SK-N-SH (cell line): ENCODE measurements around the gene VDR. TPM values are rescaled to one million over a fixed set of nuclear protein-coding genes. Genes with fewer than 3 reads are reported as not detected.

Source experiments
- CTCF ChIA-PET: fragments of 300-600, 350-600 bp; formaldehyde crosslinking; extraction: SDS; loops from one replicate; lab custom pipeline; 2021; lab: Yijun Ruan, JAX
- POLR2A ChIA-PET: fragments of 350-600 bp; sonication (Branson Sonifier 250); formaldehyde crosslinking; extraction: SDS; loops from one replicate; lab custom pipeline; 2020; ENCODE audit warnings: antibody characterized with exemption, inconsistent platforms; lab: Yijun Ruan, JAX
- DNase-seq: peaks from one replicate; pipeline ENCODE4 v3.0.0; 2012
- H2AFZ ChIP-seq: fragments of 200-600 bp; sonication (generic); 2 replicates; pipeline ENCODE4 v1.8.1; 2016; ENCODE audit warnings: antibody characterized with exemption, mild to moderate bottlenecking, low read depth
- H3F3A ChIP-seq: fragments of 200-600 bp; sonication (generic); replicated peaks from 2 replicates; pipeline ENCODE3; 2016; ENCODE audit warnings: antibody characterized with exemption, mild to moderate bottlenecking; ENCODE audit not compliant: insufficient read depth
- H3K27ac ChIP-seq, 2 experiments: fragments of 200-500 bp in 1 of 2; fragments of 200-600 bp in 1 of 2; sonication (Bioruptor generic) in 1 of 2; sonication (generic), shearing (Covaris generic) in 1 of 2; 2 replicates each; pipeline versions ENCODE4 v1.5.1 to v1.6.1; 2014 to 2016; ENCODE audit warnings: low read depth in 2 of 2, inconsistent platforms in 1 of 2, low read length in 1 of 2, mild to moderate bottlenecking in 1 of 2, mixed read lengths in 1 of 2
- H3K27me3 ChIP-seq: fragments of 200-600 bp; sonication (generic), shearing (Covaris generic); 2 replicates; pipeline ENCODE4 v1.6.1; 2016; ENCODE audit warnings: mixed run types; ENCODE audit not compliant: insufficient read depth
- H3K36me3 ChIP-seq, 2 experiments: fragments of 200-500 bp in 1 of 2; fragments of 200-600 bp in 1 of 2; sonication (Bioruptor generic) in 1 of 2; sonication (generic) in 1 of 2; replicated peaks in 1 of 2; 2 replicates each; pipeline versions ENCODE3 to v1.5.1; 2014 to 2016; ENCODE audit warnings: low read length in 1 of 2, mild to moderate bottlenecking in 1 of 2; ENCODE audit not compliant: insufficient read depth in 2 of 2, control insufficient read depth in 1 of 2
- H3K4me1 ChIP-seq, 2 experiments: fragments of 200-500 bp in 1 of 2; fragments of 200-600 bp in 1 of 2; sonication (Bioruptor generic) in 1 of 2; sonication (generic), shearing (Covaris generic) in 1 of 2; 2 replicates each; pipeline versions ENCODE4 v1.5.1 to v1.6.1; 2014 to 2016; ENCODE audit warnings: low read depth in 1 of 2, low read length in 1 of 2, mixed run types in 1 of 2; ENCODE audit not compliant: insufficient read depth in 2 of 2, control insufficient read depth in 1 of 2
- H3K4me2 ChIP-seq: fragments of 200-600 bp; sonication (generic), shearing (Covaris generic); 2 replicates; pipeline ENCODE4 v1.6.1; 2017; ENCODE audit warnings: mixed run types
- H3K4me3 ChIP-seq, 2 experiments: fragments of 200-500 bp in 1 of 2; fragments of 200-600 bp in 1 of 2; sonication (Bioruptor generic) in 1 of 2; sonication (generic), shearing (Covaris generic) in 1 of 2; 2 replicates each; pipeline versions ENCODE4 v1.5.1 to v1.8.1; 2014 to 2016; ENCODE audit warnings: low read depth in 2 of 2, inconsistent platforms in 1 of 2, low read length in 1 of 2, mild to moderate bottlenecking in 1 of 2, mixed read lengths in 1 of 2, moderate library complexity in 1 of 2
- H3K79me2 ChIP-seq: fragments of 200-600 bp; sonication (generic); 2 replicates; pipeline ENCODE4 v1.8.1; 2017; ENCODE audit warnings: mild to moderate bottlenecking; ENCODE audit not compliant: insufficient read depth
- H3K9ac ChIP-seq: fragments of 200-600 bp; sonication (generic); 2 replicates; pipeline ENCODE4 v1.6.1; 2017; ENCODE audit warnings: mixed run types
- H3K9me2 ChIP-seq: fragments of 200-600 bp; sonication (generic); 2 replicates; pipeline ENCODE4 v1.6.1; 2017; ENCODE audit warnings: mixed run types
- H3K9me3 ChIP-seq: fragments of 200-600 bp; sonication (generic); 2 replicates; pipeline ENCODE4 v1.6.1; 2017; ENCODE audit warnings: mixed run types, mild to moderate bottlenecking, moderate library complexity
- H4K20me1 ChIP-seq: fragments of 200-600 bp; sonication (generic); 2 replicates; pipeline ENCODE4 v1.6.1; 2017; ENCODE audit warnings: mild to moderate bottlenecking, mixed run types; ENCODE audit not compliant: insufficient read depth
- CHD2 ChIP-seq: fragments of 150-350 bp; IDR thresholded peaks from 2 replicates; pipeline ENCODE4 v1.6.1; 2018; ENCODE audit warnings: low read length; ENCODE audit not compliant: partially characterized antibody
- ELF1 ChIP-seq: IDR thresholded peaks from 2 replicates; pipeline ENCODE4 v1.4.0; 2012
- FOSL2 ChIP-seq: IDR thresholded peaks from 2 replicates; pipeline ENCODE4 v1.4.0; 2012; ENCODE audit warnings: low read depth, mild to moderate bottlenecking, moderate library complexity, borderline replicate concordance
- FOXJ3 ChIP-seq: sonication (generic); formaldehyde crosslinking; IDR thresholded peaks from 2 replicates; pipeline ENCODE4 v1.5.1; 2020; ENCODE audit warnings: mild to moderate bottlenecking, missing genetic modification reagents
- GABPA ChIP-seq: IDR thresholded peaks from 2 replicates; pipeline ENCODE4 v1.4.0; 2012; ENCODE audit warnings: low read depth, mild to moderate bottlenecking
- MAX ChIP-seq: IDR thresholded peaks from 2 replicates; pipeline ENCODE4 v1.4.0; 2012; ENCODE audit warnings: low read depth
- MEF2A ChIP-seq: IDR thresholded peaks from 2 replicates; pipeline ENCODE4 v1.4.0; 2012; ENCODE audit warnings: low read depth, borderline replicate concordance
- MXI1 ChIP-seq: IDR thresholded peaks from 2 replicates; pipeline ENCODE4 v1.6.1; 2012; ENCODE audit warnings: mild to moderate bottlenecking, low read depth, low read length, improper control_type of control experiment
- NFIC ChIP-seq: IDR thresholded peaks from 2 replicates; pipeline ENCODE4 v1.4.0; 2012; ENCODE audit warnings: borderline replicate concordance
- POLR2AphosphoS5 ChIP-seq: IDR thresholded peaks from 2 replicates; pipeline ENCODE4 v1.6.1; 2012; ENCODE audit warnings: low read depth, low read length
- RCOR1 ChIP-seq: fragments of 150-350 bp; IDR thresholded peaks from 2 replicates; pipeline ENCODE4 v1.6.1; 2017; ENCODE audit warnings: antibody characterized with exemption, low read length
- RXRA ChIP-seq: IDR thresholded peaks from 2 replicates; pipeline ENCODE4 v1.4.0; 2012; ENCODE audit warnings: low read depth, mild to moderate bottlenecking, borderline replicate concordance
- SIN3A ChIP-seq: IDR thresholded peaks from 2 replicates; pipeline ENCODE4 v1.6.1; 2012; ENCODE audit warnings: low read depth, mild to moderate bottlenecking, low read length, moderate library complexity, borderline replicate concordance
- TAF1 ChIP-seq: IDR thresholded peaks from 2 replicates; pipeline ENCODE4 v1.6.1; 2012; ENCODE audit warnings: low read depth, mild to moderate bottlenecking, low read length, moderate library complexity, borderline replicate concordance
- TCF12 ChIP-seq: IDR thresholded peaks from 2 replicates; pipeline ENCODE4 v1.4.0; 2012
- TEAD4 ChIP-seq: IDR thresholded peaks from 2 replicates; pipeline ENCODE4 v1.4.0; 2012; ENCODE audit warnings: mild to moderate bottlenecking, borderline replicate concordance; ENCODE audit not compliant: insufficient read depth
- YY1 ChIP-seq: IDR thresholded peaks from 2 replicates; pipeline ENCODE4 v1.4.0; 2012; ENCODE audit warnings: low read depth, mild to moderate bottlenecking
- WGBS: methylation state at CpG from one replicate; pipeline ENCODE4 v1.1.6; 2017; ENCODE audit warnings: low lambda C conversion rate; 5-methylcytosine and 5-hydroxymethylcytosine counted together
- polyA plus RNA-seq, 3 experiments: library from polyadenylated mRNA; depleted of rRNA; stranded (reverse); fragments of >200 nt; gene quantifications; 2 replicates each; pipeline ENCODE4 v1.2.3, GENCODE V29; 2012
- TF ChIP-seq, protein P1 (sequence below): IDR thresholded peaks from 2 replicates; pipeline ENCODE4; 2012
- TF ChIP-seq, protein P2 (sequence below): IDR thresholded peaks from 2 replicates; pipeline ENCODE4 v1.4.0; 2012; ENCODE audit warnings: low read depth, borderline replicate concordance
- TF ChIP-seq, protein P3 (sequence below): fragments of 200-600 bp; sonication (generic); IDR thresholded peaks from 2 replicates; pipeline ENCODE4 v1.6.1; 2017; ENCODE audit warnings: antibody characterized with exemption, mild to moderate bottlenecking, moderate library complexity

The VDR gene
- polyA plus RNA-seq, 1 of the 3 experiments (the other 2 are of a cell fraction): 0.33 TPM

DNA sequence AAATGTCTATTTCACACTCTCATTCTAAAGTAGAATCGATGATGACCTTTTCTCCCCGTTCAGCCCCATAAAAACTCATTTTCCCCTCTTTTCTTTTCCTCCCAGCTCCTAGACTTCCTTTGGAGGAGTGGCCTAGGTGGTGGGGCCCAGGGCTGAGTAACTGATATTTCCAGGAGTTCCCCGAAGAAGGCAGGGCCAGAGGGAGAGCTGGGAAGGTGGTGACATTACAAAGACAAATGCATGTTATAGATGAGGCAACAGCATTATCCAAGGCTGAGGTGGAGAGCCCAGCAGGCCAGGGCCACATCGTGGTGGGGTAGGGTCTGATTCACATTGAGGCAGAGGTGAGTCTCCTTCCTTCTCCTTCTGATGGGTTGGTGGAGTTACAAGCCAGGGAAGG is 62.9 kb downstream of the VDR start:
- POLR2A ChIA-PET: no interaction called here
- CTCF ChIA-PET: interaction anchor here (1.0 to 25.6 kb wide), 9 partner anchors 9 to 190 kb away, joined by 3 to 458 read pairs (median 73); partner anchors contain the start of genes RPAP3 and SLC48A1

DNA sequence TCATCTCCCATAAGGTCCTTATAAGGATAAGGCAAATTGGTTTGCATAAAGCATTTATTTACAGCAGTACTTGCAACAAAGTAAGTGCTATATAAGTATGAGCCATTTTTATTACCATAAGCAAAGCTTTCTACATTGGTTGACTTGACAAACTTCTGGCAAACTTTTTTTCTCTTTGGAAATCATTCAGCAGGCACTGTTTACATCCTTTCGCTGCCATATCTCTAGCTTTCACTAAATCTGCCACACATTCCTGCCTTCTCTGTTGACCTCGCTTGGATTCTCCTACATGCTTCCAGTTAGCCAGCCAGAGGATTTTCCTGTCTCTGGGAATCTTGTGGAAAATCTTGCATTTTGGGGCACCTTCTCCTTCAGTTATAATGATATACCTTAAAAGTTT is 63.3 kb downstream of the VDR start:
- Histone ChIP-seq H2AFZ (no peak overlapping the region), H3K9me2 (no peaks in the 10 kb centered on the region), H3F3A (no peaks in the 10 kb centered on the region), H3K9ac (no peak overlapping the region), H3K4me1 (peaks cover 0 to 8% of the 10 kb centered on the region in 2 experiments; a peak in 2 of 4 replicates), H4K20me1 (no peaks in the 10 kb centered on the region), H3K79me2 (no peaks in the 10 kb centered on the region), H3K4me3 (no peak overlapping the region), H3K27ac (no peak overlapping the region), H3K36me3 (no peaks in the 10 kb centered on the region), H3K9me3 (no peaks in the 10 kb centered on the region), H3K4me2 (no peak overlapping the region), H3K27me3 (no peaks in the 10 kb centered on the region; the same call in 1 of the 2 replicates)
- TF ChIP-seq GABPA (no peak), RXRA (no peak), RCOR1 (no peak), TCF12 (no peak)
- TF ChIP-seq, protein P1, sequence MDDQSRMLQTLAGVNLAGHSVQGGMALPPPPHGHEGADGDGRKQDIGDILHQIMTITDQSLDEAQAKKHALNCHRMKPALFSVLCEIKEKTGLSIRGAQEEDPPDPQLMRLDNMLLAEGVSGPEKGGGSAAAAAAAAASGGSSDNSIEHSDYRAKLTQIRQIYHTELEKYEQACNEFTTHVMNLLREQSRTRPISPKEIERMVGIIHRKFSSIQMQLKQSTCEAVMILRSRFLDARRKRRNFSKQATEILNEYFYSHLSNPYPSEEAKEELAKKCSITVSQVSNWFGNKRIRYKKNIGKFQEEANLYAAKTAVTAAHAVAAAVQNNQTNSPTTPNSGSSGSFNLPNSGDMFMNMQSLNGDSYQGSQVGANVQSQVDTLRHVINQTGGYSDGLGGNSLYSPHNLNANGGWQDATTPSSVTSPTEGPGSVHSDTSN: no peak
- TF ChIP-seq, protein P2, sequence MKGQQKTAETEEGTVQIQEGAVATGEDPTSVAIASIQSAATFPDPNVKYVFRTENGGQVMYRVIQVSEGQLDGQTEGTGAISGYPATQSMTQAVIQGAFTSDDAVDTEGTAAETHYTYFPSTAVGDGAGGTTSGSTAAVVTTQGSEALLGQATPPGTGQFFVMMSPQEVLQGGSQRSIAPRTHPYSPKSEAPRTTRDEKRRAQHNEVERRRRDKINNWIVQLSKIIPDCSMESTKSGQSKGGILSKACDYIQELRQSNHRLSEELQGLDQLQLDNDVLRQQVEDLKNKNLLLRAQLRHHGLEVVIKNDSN: no peak
- POLR2A ChIA-PET: no interaction called here
- CTCF ChIA-PET: interaction anchor here (1.0 to 25.6 kb wide), 9 partner anchors 9 to 190 kb away, joined by 3 to 458 read pairs (median 73); partner anchors contain the start of genes RPAP3 and SLC48A1
- WGBS: 78% methylated on average over 2 of the region's 2 CpGs
- no peak for DNase-seq

More for the DNA sequence above, 62.9 kb downstream of the VDR start:
- H3K4me3 ChIP-seq: no peak overlapping the region
- no peak for DNase-seq
- no peaks in the 10 kb centered on the region; the same call in 1 of the 2 replicates for H3K27me3 ChIP-seq
- no peak for TF ChIP-seq CHD2
- no peak for TF ChIP-seq POLR2AphosphoS5
- no peak for TF ChIP-seq FOSL2
- TF ChIP-seq SIN3A: no peak
- TF ChIP-seq ELF1: no peak
- no peak for TF ChIP-seq NFIC
- TF ChIP-seq MEF2A: no peak
- TF ChIP-seq FOXJ3 (CRISPR knock-in tag): no peak
- no peak for TF ChIP-seq TAF1
- no peak for TF ChIP-seq MAX
- TF ChIP-seq TEAD4: no peak
- TF ChIP-seq, protein P3, sequence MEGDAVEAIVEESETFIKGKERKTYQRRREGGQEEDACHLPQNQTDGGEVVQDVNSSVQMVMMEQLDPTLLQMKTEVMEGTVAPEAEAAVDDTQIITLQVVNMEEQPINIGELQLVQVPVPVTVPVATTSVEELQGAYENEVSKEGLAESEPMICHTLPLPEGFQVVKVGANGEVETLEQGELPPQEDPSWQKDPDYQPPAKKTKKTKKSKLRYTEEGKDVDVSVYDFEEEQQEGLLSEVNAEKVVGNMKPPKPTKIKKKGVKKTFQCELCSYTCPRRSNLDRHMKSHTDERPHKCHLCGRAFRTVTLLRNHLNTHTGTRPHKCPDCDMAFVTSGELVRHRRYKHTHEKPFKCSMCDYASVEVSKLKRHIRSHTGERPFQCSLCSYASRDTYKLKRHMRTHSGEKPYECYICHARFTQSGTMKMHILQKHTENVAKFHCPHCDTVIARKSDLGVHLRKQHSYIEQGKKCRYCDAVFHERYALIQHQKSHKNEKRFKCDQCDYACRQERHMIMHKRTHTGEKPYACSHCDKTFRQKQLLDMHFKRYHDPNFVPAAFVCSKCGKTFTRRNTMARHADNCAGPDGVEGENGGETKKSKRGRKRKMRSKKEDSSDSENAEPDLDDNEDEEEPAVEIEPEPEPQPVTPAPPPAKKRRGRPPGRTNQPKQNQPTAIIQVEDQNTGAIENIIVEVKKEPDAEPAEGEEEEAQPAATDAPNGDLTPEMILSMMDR: no peak
- TF ChIP-seq YY1: no peak
- no peak for TF ChIP-seq MXI1
- TF ChIP-seq, all 33 proteins: peak for 0
- Histone ChIP-seq H3K9me3 (no peaks in the 10 kb centered on the region), H3K9me2 (no peaks in the 10 kb centered on the region), H3K4me1 (peaks cover 0 to 8% of the 10 kb centered on the region in 2 experiments; a peak in 2 of 4 replicates), H3K79me2 (no peaks in the 10 kb centered on the region), H3K27ac (no peak overlapping the region), H3F3A (no peaks in the 10 kb centered on the region), H3K36me3 (no peaks in the 10 kb centered on the region), H2AFZ (no peak overlapping the region), H4K20me1 (no peaks in the 10 kb centered on the region), H3K4me2 (no peak overlapping the region), H3K9ac (no peak overlapping the region)
- WGBS: 52% methylated on average over 4 of the region's 4 CpGs
